GM19463 (cell line): Measurements from ENCODE around the gene ENTREP3.
A peak's percentile ranks its signal among the peaks of the same experiment; 100 is the strongest.
"Not testable (repeated sequence)": the region's sequence is repeated elsewhere in the genome, so short reads cannot be mapped to it uniquely, and the experiment has no call there.

Experiments
- ATAC-seq: cut with Tn5 transposase; IDR thresholded peaks from one replicate; pipeline ENCODE4 v1.9.1; 2021; ENCODE audit warnings: mild to moderate bottlenecking, moderate library complexity; ENCODE audit not compliant: unreplicated experiment

Gene ENTREP3

GRCh38 chr1:155255243-155256007 is at the start of gene ENTREP3:
ENTREP3 (minus strand) TSS chr1:155255483; CDS start chr1:155254877, 606 bp downstream.
- ATAC-seq, result peak; percentile 60

- no peak for ATAC-seq
Observed at GRCh38 chr1:155304558-155305063, 49.3 kb upstream of the ENTREP3 start.

GRCh38 chr1:155301342-155301841 is 46.1 kb upstream of the ENTREP3 start, which contains the start of gene PKLR:
PKLR (minus strand) TSS chr1:155301438; CDS start chr1:155301395, 43 bp downstream.
- ATAC-seq, result no peak

GRCh38 chr1:155300553-155301329 is 45.5 kb upstream of the ENTREP3 start:
- no peak for ATAC-seq

GRCh38 chr1:155300024-155300423 is 44.7 kb upstream of the ENTREP3 start:
- ATAC-seq, result no peak

- no peak for ATAC-seq
Observed at GRCh38 chr1:155297384-155297783, 42.1 kb upstream of the ENTREP3 start.

DNA sequence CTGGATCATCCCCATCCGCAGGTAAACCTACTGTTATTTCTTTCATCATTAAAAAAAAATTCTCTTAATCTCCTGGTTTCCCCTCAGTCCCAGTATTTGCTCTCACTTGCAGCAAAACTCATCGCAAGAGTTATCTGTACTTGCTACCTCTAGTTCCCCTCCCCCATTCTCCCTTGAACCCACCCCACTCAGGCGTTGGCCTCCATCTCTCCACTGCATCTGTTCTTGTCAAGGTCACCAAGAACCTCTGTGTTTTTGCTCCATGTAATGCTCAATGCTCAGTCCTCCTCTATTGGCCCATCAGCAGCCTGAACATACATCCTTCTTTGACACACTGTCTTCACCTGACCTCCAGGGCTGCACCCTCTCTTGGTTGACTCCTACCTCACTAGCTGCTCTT is 41.4 kb upstream of the ENTREP3 start:
- no peak for ATAC-seq

GRCh38 chr1:155295942-155296267 is 40.6 kb upstream of the ENTREP3 start:
- ATAC-seq, result no peak

GRCh38 chr1:155295183-155295941 is 40.1 kb upstream of the ENTREP3 start:
- ATAC-seq, result no peak

GRCh38 chr1:155294520-155295182 is 39.4 kb upstream of the ENTREP3 start:
- ATAC-seq, result no peak

GRCh38 chr1:155293086-155293749 is 37.9 kb upstream of the ENTREP3 start:
- ATAC-seq, result no peak

DNA sequence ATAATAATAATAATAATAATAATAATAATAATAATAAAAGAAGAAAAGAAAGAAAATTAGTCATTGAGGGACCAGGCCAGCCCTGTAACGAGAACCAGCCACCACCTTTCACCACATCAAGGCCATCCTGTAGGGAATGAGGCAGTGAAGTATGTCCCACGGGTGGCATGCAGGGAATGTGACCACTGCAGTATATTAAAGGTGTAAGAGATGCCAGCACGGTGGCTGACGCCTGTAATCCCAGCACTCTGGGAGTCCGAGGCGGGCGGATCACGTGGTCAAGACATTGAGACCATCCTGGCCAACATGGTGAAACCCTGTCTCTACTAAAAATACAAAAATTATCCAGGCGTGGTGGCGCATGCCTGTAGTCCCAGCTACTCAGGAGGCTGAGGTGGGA is 35.7 kb upstream of the ENTREP3 start:
- ATAC-seq, result not testable (repeated sequence)

DNA sequence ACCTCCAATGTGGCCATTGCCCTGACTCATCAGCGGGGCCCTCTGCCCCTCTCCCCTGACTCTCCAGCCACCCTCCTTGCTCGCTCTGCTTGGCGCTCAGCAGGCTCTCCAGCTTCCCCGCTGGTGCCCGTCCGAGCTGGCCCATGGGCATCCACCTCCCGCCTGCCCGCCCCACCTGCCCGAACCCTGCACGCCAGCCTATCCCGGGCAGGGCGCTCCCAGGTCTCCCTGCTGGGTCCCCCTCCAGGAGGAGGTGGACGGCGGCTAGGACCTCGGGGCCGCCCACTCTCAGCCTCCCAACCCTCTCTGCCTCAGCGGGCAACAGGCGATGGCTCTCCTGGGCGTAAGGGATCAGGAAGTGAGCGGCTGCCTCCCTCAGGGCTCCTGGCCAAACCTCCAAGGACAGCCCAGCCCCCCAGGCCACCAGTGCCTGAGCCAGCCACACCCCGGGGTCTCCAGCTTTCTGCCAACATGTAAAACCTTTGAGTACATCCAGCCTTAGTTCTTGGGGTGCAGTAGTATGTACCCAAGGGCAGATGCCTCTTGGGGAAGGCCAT is 32.8 kb upstream of the ENTREP3 start:
- no peak for ATAC-seq

DNA sequence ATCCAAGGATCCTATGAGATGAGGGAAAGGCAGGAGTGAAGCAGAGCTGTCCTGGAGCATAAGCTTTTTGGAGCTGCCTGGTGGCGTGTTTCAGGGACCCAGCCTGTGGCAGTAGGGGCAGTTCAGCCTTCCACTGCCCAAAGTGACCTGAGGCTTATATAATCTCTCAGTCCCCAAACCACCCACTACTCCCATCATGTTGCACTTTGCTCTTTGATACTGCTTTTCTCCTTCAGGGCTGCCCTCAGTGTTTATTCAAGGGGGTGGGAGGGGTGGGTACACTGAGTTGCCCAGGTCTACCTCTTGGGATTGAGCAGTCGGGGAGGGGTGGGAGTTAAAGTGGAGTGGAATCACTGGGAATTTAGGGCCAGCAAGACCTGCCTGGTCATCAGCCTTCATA is 31.3 kb upstream of the ENTREP3 start:
- ATAC-seq, result no peak

- ATAC-seq, result no peak
Observed at GRCh38 chr1:155285631-155286044, 30.4 kb upstream of the ENTREP3 start.

DNA sequence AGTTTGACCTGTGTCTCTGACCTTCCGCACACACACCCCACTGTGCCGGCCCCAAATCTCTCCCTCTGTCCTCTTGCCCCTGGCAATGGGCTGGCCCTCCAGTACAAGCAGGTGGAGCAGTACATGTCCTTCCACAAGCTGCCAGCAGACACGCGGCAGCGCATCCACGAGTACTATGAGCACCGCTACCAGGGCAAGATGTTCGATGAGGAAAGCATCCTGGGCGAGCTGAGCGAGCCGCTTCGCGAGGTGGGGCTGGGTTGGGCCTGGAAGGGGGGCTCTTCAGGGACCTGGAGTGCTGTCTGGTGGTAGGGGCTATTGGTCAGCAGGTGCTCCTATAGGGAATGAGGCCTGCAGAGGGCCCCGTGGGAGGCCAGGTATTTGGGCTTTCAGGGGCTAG is 29.8 kb upstream of the ENTREP3 start:
- no peak for ATAC-seq

DNA sequence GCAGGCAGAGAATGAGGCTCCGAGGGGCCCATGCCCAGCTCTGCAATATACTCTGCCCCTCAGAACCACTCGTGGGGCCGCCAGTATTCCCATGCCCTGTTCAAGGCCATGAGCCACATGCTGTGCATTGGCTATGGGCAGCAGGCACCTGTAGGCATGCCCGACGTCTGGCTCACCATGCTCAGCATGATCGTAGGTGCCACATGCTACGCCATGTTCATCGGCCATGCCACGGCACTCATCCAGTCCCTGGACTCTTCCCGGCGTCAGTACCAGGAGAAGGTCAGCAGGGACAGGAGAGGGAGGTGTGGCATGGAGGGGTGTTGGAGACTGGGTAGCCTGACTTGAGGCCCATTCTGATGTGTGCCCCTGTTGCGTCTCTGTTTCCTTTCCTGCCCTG is 29.2 kb upstream of the ENTREP3 start:
- ATAC-seq, result no peak

GRCh38 chr1:155282488-155283091 is 27.3 kb upstream of the ENTREP3 start:
- ATAC-seq, result no peak

GRCh38 chr1:155279268-155279667 is 24.0 kb upstream of the ENTREP3 start:
- ATAC-seq, result no peak
